ENCODE results near the gene UBR7. TPM values are rescaled to one million over a fixed set of nuclear protein-coding genes. Genes with fewer than 3 reads are reported as not detected.

The UBR7 gene
- total RNA-seq, 1 donor = 20.6 TPM

- no peaks in the 10 kb centered on the region for H3K27me3 ChIP-seq (ENCODE audit: insufficient read depth, low read length)
- H4K20me1 ChIP-seq (ENCODE audit: insufficient read depth, low read length) = peaks cover 9% of the 10 kb centered on the region
- DNase-seq (ENCODE audit: insufficient read length, low spot score, missing footprints) = no peak
- no peak overlapping the region for H3K4me3 ChIP-seq (ENCODE audit: insufficient read depth, low read length)
- no peaks in the 10 kb centered on the region for H3K9me3 ChIP-seq (ENCODE audit: low read depth, low read length)
- H3K4me2 ChIP-seq (ENCODE audit: insufficient read depth, low read length) = no peak overlapping the region
- H3K4me1 ChIP-seq (ENCODE audit: insufficient read depth, low read length) = peaks cover 12% of the 10 kb centered on the region
- H3K36me3 ChIP-seq (ENCODE audit: insufficient read depth, low read length) = peaks cover 4% of the 10 kb centered on the region
- TF ChIP-seq CTCF (IDR thresholded peaks at IDR 0.05; ENCODE audit: extremely low read depth, low read depth, low read length) = no peak
- peaks cover 51% of the 10 kb centered on the region for H3K79me2 ChIP-seq (ENCODE audit: insufficient read depth, low read length)
- H2AFZ ChIP-seq (ENCODE audit: low read length) = no peak overlapping the region
- H3K27ac ChIP-seq (ENCODE audit: low read depth, low read length) = no peak overlapping the region
These were observed 61.4 kb downstream of the UBR7 start for GRCh38 chr14:93268406-93268805.

GRCh38 chr14:93269341-93270068 lies 62.4 kb downstream of the UBR7 start:
- H2AFZ ChIP-seq (ENCODE audit: low read length) = peak overlapping the region; percentile 38
- H3K27me3 ChIP-seq (ENCODE audit: insufficient read depth, low read length) = no peaks in the 10 kb centered on the region
- H4K20me1 ChIP-seq (ENCODE audit: insufficient read depth, low read length) = peaks cover 5% of the 10 kb centered on the region
- H3K27ac ChIP-seq (ENCODE audit: low read depth, low read length) = peak overlapping the region; percentile 83
- H3K79me2 ChIP-seq (ENCODE audit: insufficient read depth, low read length) = peaks cover 55% of the 10 kb centered on the region
- H3K4me2 ChIP-seq (ENCODE audit: insufficient read depth, low read length) = peak overlapping the region; percentile 77
- TF ChIP-seq CTCF (IDR thresholded peaks at IDR 0.05; ENCODE audit: extremely low read depth, low read depth, low read length) = peak; percentile 5
- H3K4me1 ChIP-seq (ENCODE audit: insufficient read depth, low read length) = peaks cover 6% of the 10 kb centered on the region
- H3K9me3 ChIP-seq (ENCODE audit: low read depth, low read length) = no peaks in the 10 kb centered on the region
- no peaks in the 10 kb centered on the region for H3K36me3 ChIP-seq (ENCODE audit: insufficient read depth, low read length)
- peak; percentile 19 for DNase-seq (ENCODE audit: insufficient read length, low spot score, missing footprints)
- peak overlapping the region; percentile 55 for H3K4me3 ChIP-seq (ENCODE audit: insufficient read depth, low read length)

GRCh38 chr14:93271111-93271510 lies 64.1 kb downstream of the UBR7 start:
- Histone ChIP-seq H3K4me2 (ENCODE audit: insufficient read depth, low read length) (no peak overlapping the region), H3K9me3 (ENCODE audit: low read depth, low read length) (no peaks in the 10 kb centered on the region), H3K27me3 (ENCODE audit: insufficient read depth, low read length) (no peaks in the 10 kb centered on the region), H4K20me1 (ENCODE audit: insufficient read depth, low read length) (no peaks in the 10 kb centered on the region), H2AFZ (ENCODE audit: low read length) (no peak overlapping the region), H3K4me3 (ENCODE audit: insufficient read depth, low read length) (no peak overlapping the region), H3K27ac (ENCODE audit: low read depth, low read length) (no peak overlapping the region), H3K4me1 (ENCODE audit: insufficient read depth, low read length) (peaks cover 6% of the 10 kb centered on the region), H3K36me3 (ENCODE audit: insufficient read depth, low read length) (no peaks in the 10 kb centered on the region), H3K79me2 (ENCODE audit: insufficient read depth, low read length) (peaks cover 47% of the 10 kb centered on the region)
- DNase-seq (ENCODE audit: insufficient read length, low spot score, missing footprints) = no peak
- no peak for TF ChIP-seq CTCF (IDR thresholded peaks at IDR 0.05; ENCODE audit: extremely low read depth, low read depth, low read length)

- TF ChIP-seq CTCF (IDR thresholded peaks at IDR 0.05; ENCODE audit: extremely low read depth, low read depth, low read length) = no peak
- Histone ChIP-seq H3K79me2 (ENCODE audit: insufficient read depth, low read length) (peaks cover 33% of the 10 kb centered on the region), H3K4me3 (ENCODE audit: insufficient read depth, low read length) (no peak overlapping the region), H3K36me3 (ENCODE audit: insufficient read depth, low read length) (no peaks in the 10 kb centered on the region), H3K4me1 (ENCODE audit: insufficient read depth, low read length) (peaks cover 4% of the 10 kb centered on the region), H3K9me3 (ENCODE audit: low read depth, low read length) (no peaks in the 10 kb centered on the region), H3K27me3 (ENCODE audit: insufficient read depth, low read length) (no peaks in the 10 kb centered on the region), H3K27ac (ENCODE audit: low read depth, low read length) (no peak overlapping the region), H3K4me2 (ENCODE audit: insufficient read depth, low read length) (no peak overlapping the region), H4K20me1 (ENCODE audit: insufficient read depth, low read length) (no peaks in the 10 kb centered on the region), H2AFZ (ENCODE audit: low read length) (no peak overlapping the region)
- no peak for DNase-seq (ENCODE audit: insufficient read length, low spot score, missing footprints)
These were observed 67.2 kb downstream of the UBR7 start for GRCh38 chr14:93274055-93274806.
